Measurements from ENCODE around the gene CENPU. TPM values are rescaled to one million over a fixed set of nuclear protein-coding genes. Genes with fewer than 3 reads are reported as not detected.

The CENPU gene
- total RNA-seq, 4 donors from 2014 or later = 0.34 to 1.3 (median 0.74) TPM

GRCh38 chr4:184649971-184650855 lies 83.7 kb downstream of the CENPU start:
- intact Hi-C loops (cut with DNase I) = loop anchor here (5.0 to 10.0 kb wide), 5 partner anchors 82 to 388 kb away; partner anchors contain the start of genes ACSL1, CENPU and IRF2
- Histone ChIP-seq H3K36me3 (peaks cover 0 to 15% (median 0%) of the 10 kb centered on the region in 4 donors), H3K27me3 (no peaks in the 10 kb centered on the region), H3K27ac (replicated peaks in 1 of 4) (peak overlapping the region; percentile 96 to 100 (median 98)), H3K4me1 (peaks cover 35 to 48% (median 45%) of the 10 kb centered on the region in 4 donors), H3K9me3 (no peaks in the 10 kb centered on the region), H3K4me3 (peak overlapping the region; percentile 79 to 99 (median 88))
- 37% methylated on average over 17 of the region's 21 CpGs for WGBS
- TF ChIP-seq EP300 (IDR thresholded peaks at IDR 0.05) (no peak), POLR2A (IDR thresholded peaks at IDR 0.05; ENCODE audit: low read depth) (no peak), POLR2AphosphoS5 (IDR thresholded peaks at IDR 0.05) (no peak)
- DNase-seq (ENCODE audit: extremely low spot score) = no peak

- Histone ChIP-seq H3K4me1 (peaks cover 42 to 52% (median 50%) of the 10 kb centered on the region in 4 donors), H3K4me3 (peak within 1 kb of the TSS; percentile 79 to 99 (median 88)), H3K27me3 (no peaks in the 10 kb centered on the region), H3K36me3 (peaks cover 0 to 13% (median 0%) of the 10 kb centered on the region in 4 donors), H3K27ac (replicated peaks in 1 of 4) (peak within 1 kb of the TSS; percentile 96 to 100 (median 98)), H3K9me3 (no peaks in the 10 kb centered on the region)
- TF ChIP-seq EP300 (IDR thresholded peaks at IDR 0.05) (no peak), POLR2A (IDR thresholded peaks at IDR 0.05; ENCODE audit: low read depth) (peak; percentile 72), POLR2AphosphoS5 (IDR thresholded peaks at IDR 0.05) (peak; percentile 80 to 95), CTCF (IDR thresholded peaks at IDR 0.05) (peak; percentile 14 to 42 (median 21))
- intact Hi-C loops (cut with DNase I) = loop anchor here (5.0 to 10.0 kb wide), 3 partner anchors 112 to 387 kb away; partner anchors contain the start of gene IRF2
- under 1% methylated on average over 34 of the region's 90 CpGs for WGBS
- peak; percentile 99 for DNase-seq (ENCODE audit: extremely low spot score)
Measured at GRCh38 chr4:184649026-184649970, 84.6 kb downstream of the CENPU start, which contains the start of the genes CASP3 and PRIMPOL. TSS of gene CASP3 (minus strand) at chr4:184649447. CDS start at chr4:184638453, 10,994 bp downstream. TSS of gene PRIMPOL (plus strand) at chr4:184649738. CDS start at chr4:184657141, 7,403 bp downstream.

DNA sequence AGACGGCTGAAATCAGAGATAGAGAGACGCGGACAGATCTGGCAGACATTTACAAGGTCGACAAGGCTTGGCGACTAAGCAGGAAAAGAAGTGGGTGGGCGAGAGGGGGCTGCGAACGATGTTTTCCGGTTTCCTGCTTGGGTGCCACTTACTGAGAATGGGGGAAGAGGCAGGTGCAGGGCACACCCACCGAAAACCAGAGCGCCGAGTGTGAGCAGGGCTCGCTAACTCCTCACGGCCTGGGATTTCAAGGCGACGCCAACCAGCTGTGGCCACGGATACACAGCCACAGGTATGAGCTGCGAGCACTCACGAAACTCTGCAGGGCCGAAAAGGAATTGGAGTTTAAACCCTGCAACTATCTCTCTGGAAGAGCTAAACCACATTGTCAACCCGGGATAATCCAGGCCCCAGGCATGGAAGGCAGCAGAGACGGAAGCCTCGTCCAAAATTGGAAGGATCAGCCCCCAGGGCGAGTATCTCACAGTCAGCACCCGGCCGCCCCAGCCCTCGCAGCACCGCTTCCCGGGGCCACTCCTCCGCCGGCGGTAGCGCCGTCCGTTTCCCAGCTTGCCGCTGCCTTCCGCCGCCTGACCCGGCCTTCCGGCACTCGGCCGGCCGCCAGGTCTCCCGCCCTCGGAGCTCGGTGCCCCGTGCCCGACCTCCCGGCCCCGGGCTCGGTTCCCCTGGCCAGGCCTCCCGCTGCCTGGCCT lies 85.4 kb downstream of the CENPU start:
- intact Hi-C loops (cut with DNase I) = loop anchor here (5.0 to 10.0 kb wide), 3 partner anchors 111 to 386 kb away; partner anchors contain the start of gene IRF2
- DNase-seq (ENCODE audit: extremely low spot score) = peak; percentile 92
- Histone ChIP-seq H3K4me1 (peaks cover 49 to 57% (median 51%) of the 10 kb centered on the region in 4 donors), H3K4me3 (peak overlapping the region; percentile 79 to 99 (median 88)), H3K27ac (replicated peaks in 1 of 4) (peak overlapping the region; percentile 96 to 100 (median 98)), H3K27me3 (no peaks in the 10 kb centered on the region), H3K36me3 (peaks cover 0 to 9% (median 0%) of the 10 kb centered on the region in 4 donors), H3K9me3 (no peaks in the 10 kb centered on the region)
- no peak for TF ChIP-seq CTCF (IDR thresholded peaks at IDR 0.05)
- peak in 1 of 2 donors; percentile 48 for TF ChIP-seq POLR2AphosphoS5 (IDR thresholded peaks at IDR 0.05)
- WGBS = under 1% methylated on average over 26 of the region's 52 CpGs

- no peaks in the 10 kb centered on the region for H3K9me3 ChIP-seq
- no peak for DNase-seq (ENCODE audit: extremely low spot score)
- H3K4me3 ChIP-seq = peak overlapping the region; percentile 79 to 99 (median 88)
- peaks cover 0 to 9% (median 0%) of the 10 kb centered on the region in 4 donors for H3K36me3 ChIP-seq
- no peaks in the 10 kb centered on the region for H3K27me3 ChIP-seq
- peak overlapping the region; percentile 96 to 100 (median 98) for H3K27ac ChIP-seq (replicated peaks in 1 of 4)
- 4% methylated on average over 6 of the region's 6 CpGs for WGBS
- TF ChIP-seq POLR2A (IDR thresholded peaks at IDR 0.05; ENCODE audit: low read depth) (no peak), EP300 (IDR thresholded peaks at IDR 0.05) (no peak), POLR2AphosphoS5 (IDR thresholded peaks at IDR 0.05) (no peak), CTCF (IDR thresholded peaks at IDR 0.05) (no peak)
- intact Hi-C loops (cut with DNase I) = loop anchor here (5.0 to 10.0 kb wide), 3 partner anchors 111 to 386 kb away; partner anchors contain the start of gene IRF2
- peaks cover 49 to 57% (median 53%) of the 10 kb centered on the region in 4 donors for H3K4me1 ChIP-seq
Measured at GRCh38 chr4:184648054-184648312, 85.9 kb downstream of the CENPU start.

Data from esophagus muscularis mucosa (tissue), 4 donors.